ENCODE measurements around the gene INIP. TPM values are rescaled to one million over a fixed set of nuclear protein-coding genes. Genes with fewer than 3 reads are reported as not detected.
"Not testable (repeated sequence)": the region's sequence is repeated elsewhere in the genome, so short reads cannot be mapped to it uniquely, and the experiment has no call there.

INIP gene
- total RNA-seq, 1 donor from 2014 or later: 43.0 TPM

DNA sequence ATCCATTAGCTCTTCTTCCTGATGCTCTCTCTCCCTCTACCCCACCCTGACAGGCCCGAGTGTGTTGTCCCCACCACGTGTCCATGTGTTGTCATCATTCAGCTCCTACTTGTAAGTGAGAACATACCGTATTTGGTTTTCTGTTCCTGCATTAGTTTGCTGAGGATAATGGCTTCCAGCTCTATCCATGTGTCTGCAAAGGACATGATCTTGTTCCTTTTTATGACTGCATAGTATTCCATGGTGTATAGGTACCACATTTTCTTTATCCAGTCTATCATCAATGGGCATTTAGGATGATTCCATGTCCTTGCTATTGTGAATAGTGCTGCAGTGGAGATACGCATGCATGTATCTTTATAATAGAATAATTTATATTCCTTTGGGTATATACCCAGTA is 44.7 kb downstream of the INIP start:
- DNase-seq (ENCODE audit: low read depth): not testable (repeated sequence)

DNA sequence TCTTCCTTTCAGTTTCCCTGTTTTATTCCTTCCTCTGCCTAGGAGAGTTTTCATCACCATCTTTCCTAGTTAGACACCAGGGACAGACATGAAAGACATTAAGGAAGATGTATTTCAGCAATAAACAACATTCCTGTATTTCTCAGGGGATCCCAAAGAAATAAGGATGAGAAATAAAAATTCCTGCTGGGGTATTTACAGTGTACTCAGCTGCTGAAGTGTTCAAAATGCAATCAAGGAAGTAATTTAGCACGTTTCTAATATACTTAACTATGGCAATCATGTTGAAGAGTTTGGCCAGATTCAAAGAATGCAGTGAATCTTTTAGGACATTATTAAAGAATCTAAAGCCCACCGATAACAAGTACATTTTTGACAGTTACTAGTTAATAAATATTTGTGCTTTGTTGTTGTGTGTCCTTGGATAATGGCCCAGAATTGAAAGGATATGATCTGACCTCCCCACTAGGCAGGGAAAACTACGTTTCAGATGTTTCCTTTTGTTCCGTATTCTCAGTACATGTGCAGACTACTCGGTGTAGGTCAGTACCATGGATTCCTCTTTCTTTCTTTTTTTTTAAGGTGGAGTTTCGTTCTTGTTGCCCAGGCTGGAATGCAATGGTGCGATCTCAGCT is 46.8 kb downstream of the INIP start:
- DNase-seq (ENCODE audit: low read depth): no peak

DNA sequence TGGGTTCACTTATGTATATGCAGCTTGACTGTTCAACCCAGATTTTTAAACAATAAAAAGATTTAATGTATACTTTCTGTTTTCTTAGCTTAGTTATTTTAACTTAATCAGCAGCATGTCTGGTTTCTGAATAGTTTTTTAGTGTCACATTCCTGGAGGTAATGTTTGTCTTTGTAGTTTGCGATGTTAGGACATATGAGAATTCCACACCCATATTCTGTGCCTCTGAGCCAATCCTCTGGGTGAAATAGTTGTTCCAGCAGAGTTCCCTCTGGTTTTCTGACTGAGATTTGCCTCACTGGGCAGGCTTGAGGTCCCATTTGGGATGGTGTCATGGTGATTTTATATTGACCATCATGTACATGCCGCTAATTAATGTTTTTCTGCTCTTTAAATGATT is 48.6 kb downstream of the INIP start:
- no peak for DNase-seq (ENCODE audit: low read depth)

DNA sequence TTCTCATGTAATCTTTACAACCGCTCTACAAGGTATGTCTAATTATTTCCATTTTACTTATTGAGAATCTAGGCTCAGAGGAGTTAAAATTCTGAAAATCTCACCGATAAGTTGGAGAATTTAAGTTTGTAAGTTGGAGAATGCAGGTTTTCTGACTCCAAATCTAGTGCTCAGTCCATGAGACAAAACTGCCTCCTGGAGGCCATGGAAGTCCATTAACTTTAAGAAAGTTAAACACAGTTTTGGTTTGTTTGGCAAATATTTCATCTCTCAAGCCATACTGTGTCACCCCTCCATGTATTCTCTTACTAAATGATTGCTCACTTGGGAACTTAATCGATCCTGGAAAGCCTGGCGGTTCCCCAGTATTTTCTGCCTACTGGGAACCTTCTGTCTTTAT is 52.6 kb downstream of the INIP start:
- DNase-seq (ENCODE audit: low read depth): peak; percentile 11

DNA sequence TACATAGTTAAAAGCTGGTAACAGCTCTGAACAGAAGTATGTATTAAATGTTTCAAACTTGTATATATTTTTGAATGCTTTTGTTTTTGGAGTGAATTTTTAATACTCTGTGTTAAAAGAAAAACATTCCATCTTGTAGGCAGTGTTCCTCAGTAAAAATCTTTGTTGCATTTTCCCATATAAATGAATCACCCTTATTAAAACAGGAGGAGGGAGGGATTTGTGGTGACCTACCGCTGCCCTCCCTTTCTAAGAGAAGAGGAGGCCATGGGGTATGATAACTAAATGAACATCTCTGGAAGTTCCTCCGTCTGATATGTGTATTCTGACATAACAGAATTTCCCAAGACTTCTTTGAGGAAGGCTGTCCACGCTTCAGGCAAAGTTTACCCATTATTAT is 53.4 kb downstream of the INIP start:
- DNase-seq (ENCODE audit: low read depth): no peak

DNA sequence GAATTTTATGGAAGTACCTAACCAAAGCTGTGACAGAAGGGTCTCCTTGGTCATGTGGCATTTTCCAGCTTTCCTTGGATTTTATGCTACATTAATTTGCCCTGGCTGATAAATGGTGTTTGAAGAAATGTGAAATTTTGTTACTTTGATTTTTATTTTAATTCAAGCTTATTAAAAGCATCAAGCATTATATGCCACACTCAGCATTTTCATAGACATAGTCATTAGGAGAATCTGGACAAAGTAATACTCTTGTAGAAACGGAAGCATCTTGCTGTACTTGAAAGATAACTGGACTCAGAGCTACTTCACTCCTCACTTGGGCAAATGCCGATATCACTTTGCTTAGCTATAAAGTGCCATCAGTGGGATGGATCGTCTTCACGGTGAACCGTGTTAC is 54.2 kb downstream of the INIP start:
- DNase-seq (ENCODE audit: low read depth): no peak

DNA sequence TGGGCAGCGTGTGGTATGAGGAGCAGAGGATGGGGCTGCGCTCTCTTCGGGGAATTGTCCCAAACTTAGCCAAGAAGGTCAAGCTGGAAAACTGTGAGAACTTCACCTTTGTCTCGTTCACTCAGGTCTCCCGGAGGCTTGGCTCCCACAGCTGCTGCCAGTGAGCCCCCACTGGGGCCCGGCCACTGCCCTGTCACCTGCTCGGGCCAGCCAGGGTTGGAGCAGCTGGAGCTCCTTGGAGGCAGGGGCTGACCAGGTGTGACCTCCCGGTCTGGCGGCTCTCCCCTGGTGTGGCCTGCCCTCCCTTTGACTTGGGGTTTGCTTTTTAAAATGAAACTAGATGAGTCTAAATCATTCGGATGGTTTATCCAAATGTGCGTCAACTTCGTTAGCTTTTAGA is 58.0 kb downstream of the INIP start:
- DNase-seq (ENCODE audit: low read depth): no peak

DNA sequence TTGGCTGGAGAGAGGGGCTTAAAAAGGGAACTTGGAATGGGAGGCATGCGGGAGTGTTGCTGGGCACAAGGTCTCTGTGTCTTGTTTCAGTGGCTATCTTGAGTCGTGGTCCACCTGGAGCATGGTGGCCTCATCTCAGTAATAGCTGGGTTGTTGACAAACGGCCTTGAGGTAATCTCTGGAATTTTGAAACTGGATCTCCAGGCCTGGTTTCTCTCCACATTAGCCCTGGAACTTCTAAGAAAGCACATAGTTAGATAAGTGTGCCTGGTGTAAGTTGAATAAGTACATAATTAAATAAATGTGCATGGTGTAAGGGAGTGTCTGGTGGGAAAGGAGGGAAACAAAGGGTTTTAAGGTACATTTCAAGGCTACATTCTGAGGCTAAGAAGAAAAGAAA is 62.2 kb downstream of the INIP start:
- DNase-seq (ENCODE audit: low read depth): no peak

DNA sequence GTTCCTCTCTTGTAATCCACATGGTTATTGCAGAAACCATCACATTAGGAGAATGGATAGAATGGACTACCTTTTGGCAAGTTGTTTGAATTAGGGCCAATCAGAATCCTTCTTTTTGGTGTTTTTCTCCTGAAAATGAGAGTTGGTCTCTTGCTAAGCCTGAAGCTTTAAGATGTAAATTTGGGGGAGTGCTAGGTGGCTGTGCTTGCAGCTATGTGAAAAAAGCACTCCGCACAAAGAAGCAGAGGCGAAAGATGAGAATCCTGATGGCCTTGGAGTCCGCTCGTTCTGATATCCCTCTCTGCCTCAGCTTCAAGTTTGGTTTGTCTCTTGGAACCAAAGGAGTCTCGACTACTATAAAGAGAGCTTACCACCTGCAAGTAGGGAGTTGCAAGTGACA is 63.6 kb downstream of the INIP start:
- DNase-seq (ENCODE audit: low read depth): no peak

DNA sequence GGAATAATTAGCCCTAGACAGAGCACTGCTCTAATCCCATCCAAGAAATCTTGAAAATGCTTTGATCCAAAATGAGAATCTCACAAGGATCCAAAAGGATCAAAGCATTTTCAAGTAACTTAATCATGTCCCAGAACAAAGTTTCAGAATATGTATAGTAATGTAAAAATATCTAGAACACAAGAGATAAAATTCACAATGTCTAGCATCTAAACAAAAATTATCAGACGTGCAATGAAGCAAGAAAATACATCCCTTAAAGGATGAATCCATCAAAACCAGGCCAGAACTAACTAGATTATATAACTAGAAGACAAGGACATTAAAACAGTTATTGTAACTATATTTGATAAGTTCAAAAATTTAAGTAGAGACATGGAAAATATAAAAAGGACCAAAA is 69.3 kb downstream of the INIP start:
- no peak for DNase-seq (ENCODE audit: low read depth)

DNA sequence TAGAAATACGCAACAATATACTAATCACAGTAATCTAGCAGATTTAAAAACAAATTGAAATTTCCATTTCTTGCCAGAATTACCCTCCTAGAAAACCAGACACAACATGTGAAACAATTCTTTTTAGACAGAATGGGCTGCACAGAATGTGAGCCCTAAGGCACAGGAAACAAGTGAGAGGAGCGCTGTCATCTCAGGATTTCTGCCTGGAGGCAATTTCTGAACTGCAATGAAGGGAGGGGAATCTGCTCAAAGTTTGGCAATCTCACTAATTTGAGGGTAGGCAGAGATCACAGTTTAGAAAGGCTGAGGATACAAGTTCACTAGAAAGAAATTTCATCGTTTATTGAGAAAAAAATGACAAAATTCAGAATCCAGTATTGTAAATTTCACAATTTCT is 70.3 kb downstream of the INIP start:
- DNase-seq (ENCODE audit: low read depth): no peak

DNA sequence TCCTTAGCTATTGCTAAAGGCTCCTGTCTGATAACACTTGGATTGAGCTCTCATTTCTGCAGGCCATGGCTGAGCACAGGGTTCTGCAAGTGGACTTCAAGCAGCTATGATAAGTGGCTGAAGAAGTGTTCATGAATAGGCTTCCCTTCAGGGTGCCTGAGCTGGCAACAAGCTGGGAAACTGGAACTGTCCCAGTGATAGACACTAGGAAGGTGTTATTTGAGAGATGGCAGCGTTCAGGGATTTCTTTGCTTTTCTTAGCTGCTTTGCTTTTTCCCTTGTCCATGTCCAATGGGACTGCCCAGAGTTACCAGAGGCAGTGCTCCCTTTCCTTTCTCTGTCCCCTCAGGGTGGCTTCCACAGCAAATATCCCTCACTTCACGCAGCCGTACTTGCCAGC is 75.8 kb downstream of the INIP start:
- no peak for DNase-seq (ENCODE audit: low read depth)

DNA sequence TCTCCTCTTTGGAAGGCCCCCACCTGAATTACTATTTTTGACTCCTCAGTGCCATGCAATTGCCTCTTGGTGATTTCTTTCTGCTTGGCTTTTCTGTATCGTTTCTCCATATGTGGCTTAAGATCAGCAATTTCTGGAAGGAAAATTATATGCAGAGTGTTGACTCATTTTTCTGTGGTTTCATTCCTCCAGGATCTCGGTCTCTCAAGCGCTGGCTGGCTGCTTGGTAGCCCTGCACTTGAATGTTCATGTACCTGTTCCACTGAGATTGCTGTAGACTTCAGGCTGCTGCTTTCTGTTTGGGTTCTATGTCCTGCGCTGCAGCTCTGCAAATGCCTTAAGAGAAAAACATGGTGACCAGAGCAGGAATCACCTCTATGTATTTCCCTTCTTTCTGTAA is 77.6 kb downstream of the INIP start:
- no peak for DNase-seq (ENCODE audit: low read depth)

Other genes with a start within 250 kb of the INIP start
- gene KIAA1958, start 231.3 kb downstream of the INIP start, total RNA-seq: 4.2 and 21.8 TPM in 2 replicates
- gene SNX30, start 32.6 kb upstream of the INIP start, total RNA-seq: 20.7 and 61.9 TPM in 2 replicates
- not detected in 2 replicates for gene SLC46A2, start 172.8 kb upstream of the INIP start, total RNA-seq

Measured in renal cortical epithelial cell (primary cell).